ENCODE results near the gene MORN1. TPM values are rescaled to one million over a fixed set of nuclear protein-coding genes. Genes with fewer than 3 reads are reported as not detected.

Gene MORN1
- total RNA-seq, 4 donors from 2014 or later, result 2.8 to 9.6 (median 4.3) TPM

DNA sequence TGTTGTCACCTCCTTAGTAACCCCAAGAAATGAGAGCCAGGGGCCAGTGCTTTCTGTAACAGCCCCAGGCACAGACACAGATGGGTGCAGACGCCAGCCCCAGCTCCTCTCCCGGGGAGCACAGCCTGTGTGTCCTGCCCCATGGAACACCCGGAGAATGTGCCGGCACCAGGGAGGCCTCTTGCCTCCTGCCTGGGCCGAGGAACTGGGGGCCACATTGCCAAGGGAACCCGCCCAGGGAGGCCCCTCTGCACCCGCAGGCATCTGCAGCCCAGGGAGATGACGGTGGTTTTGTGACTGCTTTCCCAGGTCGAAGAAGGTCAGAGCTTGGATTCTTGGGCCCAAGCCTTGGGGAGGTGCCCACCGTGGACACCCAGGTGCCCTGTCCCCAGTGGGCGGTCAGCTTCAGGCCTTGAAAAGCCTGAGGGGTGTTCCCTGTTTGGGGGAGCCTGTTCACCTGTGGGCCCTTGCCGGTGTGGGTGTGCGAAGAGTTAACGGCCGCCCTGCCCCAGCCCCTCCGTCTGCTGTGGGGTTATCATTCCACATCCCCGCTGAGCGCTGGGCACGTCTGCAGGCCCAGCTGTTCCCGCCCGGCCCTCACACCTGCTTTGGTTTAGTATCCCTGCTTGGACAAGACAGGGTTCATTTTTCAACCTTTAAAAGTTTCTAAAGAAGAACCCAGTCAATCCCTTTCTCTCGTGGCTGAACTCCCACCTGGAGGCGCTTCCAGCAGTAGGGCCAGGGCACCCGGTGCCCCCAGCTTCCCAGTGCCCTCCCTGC is 62.5 kb downstream of the MORN1 start:
- no peak for TF ChIP-seq CTCF (IDR thresholded peaks at IDR 0.05; ENCODE audit: low read depth)

- no peak for TF ChIP-seq CTCF (IDR thresholded peaks at IDR 0.05; ENCODE audit: low read depth)
Measured at GRCh38 chr1:2327841-2328240, 63.5 kb downstream of the MORN1 start.

DNA sequence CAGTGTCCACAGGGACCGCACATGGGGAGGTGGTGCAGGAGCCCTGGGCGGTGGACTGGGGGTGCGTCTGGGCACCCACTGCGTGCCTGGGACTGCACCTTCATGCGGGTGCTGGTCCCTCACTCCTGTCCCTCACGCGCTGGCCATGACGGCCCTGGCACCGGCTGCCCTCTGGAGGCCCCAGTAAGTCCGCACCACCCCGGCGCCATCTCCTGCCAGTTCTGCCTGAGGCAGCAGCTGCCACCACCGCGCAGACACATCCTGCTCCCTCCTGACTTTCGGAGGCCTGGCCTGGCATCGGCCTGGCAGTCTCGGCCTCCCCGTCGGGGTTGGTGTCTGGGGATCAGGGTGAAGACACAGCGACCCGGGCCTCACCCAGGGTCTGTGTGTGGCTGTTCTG is 64.8 kb downstream of the MORN1 start:
- no peak for TF ChIP-seq CTCF (IDR thresholded peaks at IDR 0.05; ENCODE audit: low read depth)

GRCh38 chr1:2324553-2325366 is 66.6 kb downstream of the MORN1 start:
- TF ChIP-seq CTCF (IDR thresholded peaks at IDR 0.05; ENCODE audit: low read depth), result no peak

DNA sequence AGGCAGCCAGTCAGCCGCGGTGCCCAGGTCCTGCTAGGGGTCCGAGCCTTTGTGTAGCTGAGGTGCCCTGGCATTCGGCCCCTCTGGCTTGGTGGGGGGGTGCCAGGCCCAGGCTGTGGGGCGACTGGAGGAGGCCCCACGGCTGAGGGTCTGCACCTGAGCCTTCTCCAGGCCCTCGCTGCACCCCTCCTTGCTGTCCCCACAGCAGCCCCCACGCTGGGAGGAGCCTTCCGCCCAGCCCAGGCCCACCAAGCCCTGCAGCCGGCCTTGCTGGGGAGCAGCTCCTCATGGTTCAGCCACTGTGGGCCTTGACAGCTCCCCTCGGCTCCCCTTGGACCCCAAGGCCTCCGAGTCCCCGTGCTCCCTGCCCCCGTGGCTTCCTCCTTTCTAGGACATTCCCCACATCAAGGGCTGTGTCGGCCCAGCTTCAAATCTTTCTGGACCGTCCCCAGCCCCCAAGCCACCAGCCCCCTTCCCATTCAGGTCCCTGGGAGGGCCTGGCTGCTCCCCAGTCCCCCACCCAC is 67.8 kb downstream of the MORN1 start:
- TF ChIP-seq CTCF (IDR thresholded peaks at IDR 0.05; ENCODE audit: low read depth), result no peak

DNA sequence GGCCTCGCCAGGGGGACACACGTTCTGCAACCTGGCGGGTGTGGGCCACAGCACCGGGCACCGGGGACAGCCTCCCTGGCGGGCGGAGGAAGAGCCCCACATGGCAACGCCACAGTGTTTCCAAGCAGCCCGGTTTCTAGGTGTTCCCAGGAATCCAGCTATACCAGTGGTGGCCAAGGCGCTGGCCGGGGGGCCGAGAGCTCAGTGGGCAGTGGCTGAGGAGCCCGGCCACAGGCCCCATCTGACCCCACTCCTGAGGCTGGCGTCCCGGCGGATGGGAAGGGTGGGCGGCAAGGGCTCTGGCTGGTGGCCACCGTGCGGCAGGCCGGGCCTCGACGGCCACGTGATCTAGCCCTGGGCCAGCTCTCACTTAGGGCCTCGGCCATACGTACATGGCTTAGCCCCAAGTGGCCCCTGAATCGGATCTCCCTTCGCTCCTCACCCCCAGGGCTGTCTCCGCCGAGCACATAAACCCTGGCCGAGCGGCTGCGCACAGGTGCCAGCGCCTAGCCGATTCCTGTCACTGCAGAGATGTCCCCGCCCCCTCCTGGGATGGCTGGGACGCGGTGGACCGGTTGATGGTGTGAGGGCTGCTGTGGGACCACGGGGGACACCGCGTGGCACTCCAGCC is 68.7 kb downstream of the MORN1 start:
- TF ChIP-seq CTCF (IDR thresholded peaks at IDR 0.05; ENCODE audit: low read depth), result no peak

Data from subcutaneous adipose tissue (tissue), 4 donors.